Ramos (cell line): Measurements from ENCODE around the gene LPAR3.

Experiments
- in situ Hi-C: fragments of 300-500 bp; cut with MboI; formaldehyde crosslinking; loops from one replicate; pipeline ENCODE4 v1.14.3; 2022; ENCODE audit warnings: low sequenced_read_pairs; ENCODE audit not compliant: unreplicated experiment

Gene LPAR3

GRCh38 chr1:84785271-84786036, 107.6 kb downstream of the LPAR3 start:
- in situ Hi-C loops: no loop called here

DNA sequence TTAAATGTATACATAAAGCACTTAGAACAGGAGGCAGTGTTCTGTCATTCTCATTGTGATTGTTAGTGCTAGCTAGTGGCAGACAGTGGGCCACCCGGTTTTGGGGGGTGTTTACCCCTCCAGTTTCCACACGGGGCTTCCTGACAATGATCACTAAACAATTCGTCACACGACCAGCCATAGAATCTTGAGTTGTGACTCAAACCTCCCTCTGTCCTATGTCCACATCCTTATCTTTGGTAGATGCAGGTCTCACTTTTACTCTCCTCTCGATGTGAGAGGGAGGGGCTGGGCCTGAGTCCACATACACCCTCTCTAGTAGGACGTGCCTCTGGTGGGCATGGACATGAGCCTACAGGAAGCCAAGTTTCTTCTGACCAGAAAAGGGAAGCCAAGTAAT, 110.1 kb downstream of the LPAR3 start:
- in situ Hi-C loops: no loop called here

GRCh38 chr1:84781946-84782771, 110.8 kb downstream of the LPAR3 start:
- in situ Hi-C loops: no loop called here

GRCh38 chr1:84780000-84780716, 112.8 kb downstream of the LPAR3 start:
- in situ Hi-C loops: loop anchor here (10.0 kb wide), 1 partner anchor 875 kb away; no protein-coding TSS in a partner anchor

- in situ Hi-C loops: loop anchor here (10.0 kb wide), 1 partner anchor 872 kb away; no protein-coding TSS in a partner anchor
These were observed 116.4 kb downstream of the LPAR3 start for GRCh38 chr1:84776639-84777038.

- in situ Hi-C loops: loop anchor here (10.0 kb wide), 1 partner anchor 871 kb away; no protein-coding TSS in a partner anchor
These were observed 117.5 kb downstream of the LPAR3 start for GRCh38 chr1:84775535-84775920.

DNA sequence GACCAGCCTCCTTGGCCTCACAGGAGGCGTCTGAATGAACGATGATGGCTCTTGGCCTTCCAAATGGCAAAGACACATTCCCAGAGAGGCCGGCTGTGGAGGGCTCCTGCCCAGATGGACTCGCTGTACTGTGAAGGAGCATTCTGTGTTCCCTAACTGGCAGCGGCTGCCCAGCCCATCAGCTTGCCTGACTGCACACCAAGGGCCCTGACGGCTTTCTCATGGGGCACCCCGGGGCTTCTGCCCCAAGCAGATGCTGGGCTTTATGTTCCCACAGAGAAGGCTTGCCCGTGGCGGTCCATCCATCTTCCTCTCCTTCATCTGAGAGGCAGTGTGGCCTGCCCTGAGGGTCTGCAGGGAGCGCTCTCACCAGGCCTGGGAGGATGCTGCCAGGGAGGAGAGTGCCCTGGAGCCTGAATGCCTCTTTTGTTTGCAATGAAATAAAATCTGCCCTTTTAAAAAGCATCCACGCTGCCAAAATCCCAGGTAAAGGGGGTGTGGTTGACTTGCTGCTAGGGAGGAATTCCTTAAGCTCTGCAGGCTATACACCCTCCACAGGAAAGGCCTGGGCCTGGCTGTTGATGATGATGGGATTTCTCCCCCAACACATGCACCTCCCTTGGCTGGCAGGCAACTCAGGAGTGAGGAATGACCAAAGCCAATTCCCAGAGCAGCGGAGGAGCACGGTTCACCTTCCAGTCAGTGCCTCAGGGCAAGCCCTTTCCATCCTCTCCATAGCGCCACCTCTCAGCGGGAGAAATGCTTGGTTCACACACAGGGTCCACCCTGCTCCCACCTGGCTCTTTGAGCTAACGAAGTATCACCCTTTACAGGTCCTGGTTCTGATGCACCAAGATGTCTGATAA, 118.1 kb downstream of the LPAR3 start:
- in situ Hi-C loops: loop anchor here (10.0 kb wide), 1 partner anchor 870 kb away; no protein-coding TSS in a partner anchor

- in situ Hi-C loops: loop anchor here (10.0 kb wide), 1 partner anchor 869 kb away; no protein-coding TSS in a partner anchor
These were observed 119.0 kb downstream of the LPAR3 start for GRCh38 chr1:84773933-84774497.

DNA sequence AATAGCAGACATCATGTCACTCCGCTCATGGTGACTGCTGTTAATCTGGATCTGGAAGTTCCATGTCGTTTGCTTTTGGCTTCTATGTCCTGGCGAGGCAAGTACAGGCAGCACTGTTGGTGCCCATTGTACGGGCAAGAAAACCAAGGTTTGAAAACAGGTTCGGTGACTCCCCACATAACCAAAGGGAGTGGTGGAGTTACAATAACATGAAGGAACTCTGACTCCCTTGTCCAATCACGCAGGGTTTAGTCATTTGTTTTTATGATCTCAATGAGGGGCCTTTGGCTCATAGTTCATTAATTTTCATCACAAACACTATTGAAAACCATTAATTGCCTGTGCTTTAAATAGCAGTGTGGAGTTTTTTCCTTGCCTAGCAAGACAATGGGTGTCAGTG, 119.8 kb downstream of the LPAR3 start:
- in situ Hi-C loops: loop anchor here (10.0 kb wide), 1 partner anchor 868 kb away; no protein-coding TSS in a partner anchor

GRCh38 chr1:84772428-84772943, 120.5 kb downstream of the LPAR3 start:
- in situ Hi-C loops: loop anchor here (10.0 kb wide), 1 partner anchor 868 kb away; no protein-coding TSS in a partner anchor

DNA sequence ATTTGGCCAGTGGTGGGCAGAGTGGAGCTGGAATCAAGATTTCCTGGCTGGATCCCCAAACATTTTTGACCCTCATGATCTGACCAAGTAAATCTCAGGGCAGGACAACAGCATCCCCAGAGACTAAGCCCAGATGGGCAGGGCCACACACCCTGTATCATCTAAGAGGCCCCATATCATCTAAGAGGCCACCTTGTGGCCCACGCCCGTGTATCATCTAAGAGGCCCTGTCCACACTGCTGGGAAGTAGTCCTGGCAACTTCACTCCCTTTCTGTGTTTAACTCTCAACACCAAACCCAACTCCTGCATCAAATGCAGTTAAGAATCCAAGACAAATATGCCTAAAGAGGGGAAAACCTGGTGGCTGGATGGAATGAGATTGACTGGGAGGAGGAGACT, 121.1 kb downstream of the LPAR3 start:
- in situ Hi-C loops: loop anchor here (10.0 kb wide), 1 partner anchor 867 kb away; no protein-coding TSS in a partner anchor

- in situ Hi-C loops: loop anchor here (10.0 kb wide), 1 partner anchor 866 kb away; no protein-coding TSS in a partner anchor
These were observed 122.5 kb downstream of the LPAR3 start for GRCh38 chr1:84770481-84770880.

- in situ Hi-C loops: loop anchor here (10.0 kb wide), 1 partner anchor 865 kb away; no protein-coding TSS in a partner anchor
These were observed 123.4 kb downstream of the LPAR3 start for GRCh38 chr1:84769636-84770035.

- in situ Hi-C loops: no loop called here
These were observed 124.4 kb downstream of the LPAR3 start for GRCh38 chr1:84768634-84769033.

DNA sequence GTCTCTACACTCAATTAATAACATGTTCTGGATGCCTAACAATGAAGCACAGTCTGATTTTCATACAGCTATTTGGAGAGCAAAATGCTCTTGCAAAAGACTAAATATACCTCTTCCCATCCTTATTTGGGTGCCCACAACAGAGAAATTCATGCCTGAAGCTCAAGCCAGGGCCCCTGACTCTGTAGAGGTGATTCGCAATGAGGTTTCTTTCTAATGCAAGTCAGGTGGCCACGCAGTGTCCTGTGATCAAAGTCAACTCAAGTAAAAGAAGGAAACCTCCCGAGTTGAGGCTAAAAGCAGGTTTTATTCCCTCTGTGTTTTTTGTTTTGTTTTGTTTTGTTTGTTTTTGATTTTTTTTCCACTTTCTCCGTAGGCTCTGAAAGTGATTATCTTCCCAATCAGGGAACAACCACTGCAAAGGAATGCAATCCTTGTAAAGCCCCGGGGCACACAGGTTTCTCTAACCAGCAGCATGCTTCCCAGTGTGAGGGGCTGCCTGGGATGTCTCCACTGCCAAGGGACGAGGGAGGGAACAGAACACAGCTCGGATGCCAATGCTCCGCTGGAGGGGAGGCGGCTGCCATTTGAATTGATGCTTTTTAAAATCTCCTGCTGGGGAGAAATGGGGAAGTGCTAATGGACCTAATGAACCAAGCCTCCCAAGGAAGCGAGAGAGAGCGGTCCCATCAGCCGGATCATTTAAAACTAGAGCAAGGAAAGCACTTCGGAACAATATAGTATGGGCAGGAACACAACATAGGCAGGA, 128.9 kb downstream of the LPAR3 start:
- in situ Hi-C loops: no loop called here

DNA sequence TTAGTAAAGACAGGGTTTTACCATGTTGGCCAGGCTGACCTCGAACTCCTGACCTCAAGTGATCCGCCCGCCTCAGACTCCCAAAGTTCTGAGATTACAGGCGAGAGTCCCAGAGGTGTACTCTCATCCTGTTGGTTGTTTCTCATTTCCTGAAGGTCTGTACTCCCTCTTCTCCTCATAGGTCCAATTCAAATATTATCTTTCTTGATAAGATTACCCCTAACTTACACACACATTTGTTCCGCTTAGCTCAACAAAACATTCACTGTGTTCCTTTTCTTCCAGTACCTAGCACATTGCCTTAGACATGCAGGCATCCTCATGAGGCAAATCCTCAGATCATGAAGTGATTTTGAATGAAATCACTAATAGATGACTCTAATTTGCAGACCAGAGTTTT, 130.3 kb downstream of the LPAR3 start:
- in situ Hi-C loops: no loop called here
